ENCODE measurements around the gene SLC1A3.
A peak's percentile ranks its signal among the peaks of the same experiment; 100 is the strongest.
"Not testable (repeated sequence)": the region's sequence is repeated elsewhere in the genome, so short reads cannot be mapped to it uniquely, and the experiment has no call there.

SLC1A3 gene

GRCh38 chr5:36584009-36584875 lies 22.2 kb upstream of the SLC1A3 start:
- Histone ChIP-seq H3K4me3 (ENCODE audit: low read length) (no peak overlapping the region), H3K36me3 (ENCODE audit: control insufficient read depth, insufficient read depth, low read length, severe bottlenecking) (no peaks in the 10 kb centered on the region), H3K27me3 (replicated peaks; ENCODE audit: control insufficient read depth, insufficient read depth, low read length) (peaks cover 9% of the 10 kb centered on the region), H3K9ac (ENCODE audit: low read length) (no peak overlapping the region), H3K9me3 (ENCODE audit: control insufficient read depth, low read length) (no peaks in the 10 kb centered on the region), H3K4me1 (ENCODE audit: control insufficient read depth, insufficient read depth, low read length) (peaks cover 14% of the 10 kb centered on the region)
- no peak for DNase-seq (ENCODE audit: low read depth)

- Histone ChIP-seq H3K4me1 (ENCODE audit: control insufficient read depth, insufficient read depth, low read length) (peaks cover 14% of the 10 kb centered on the region), H3K9me3 (ENCODE audit: control insufficient read depth, low read length) (no peaks in the 10 kb centered on the region), H3K4me3 (ENCODE audit: low read length) (no peak overlapping the region), H3K9ac (ENCODE audit: low read length) (no peak overlapping the region), H3K36me3 (ENCODE audit: control insufficient read depth, insufficient read depth, low read length, severe bottlenecking) (no peaks in the 10 kb centered on the region), H3K27me3 (replicated peaks; ENCODE audit: control insufficient read depth, insufficient read depth, low read length) (peaks cover 9% of the 10 kb centered on the region)
- no peak for DNase-seq (ENCODE audit: low read depth)
Observed at GRCh38 chr5:36585701-36586100, 20.7 kb upstream of the SLC1A3 start.

GRCh38 chr5:36587354-36587753 lies 19.1 kb upstream of the SLC1A3 start:
- DNase-seq (ENCODE audit: low read depth), result no peak
- H3K4me1 ChIP-seq (ENCODE audit: control insufficient read depth, insufficient read depth, low read length), result peaks cover 14% of the 10 kb centered on the region
- no peaks in the 10 kb centered on the region for H3K9me3 ChIP-seq (ENCODE audit: control insufficient read depth, low read length)
- H3K9ac ChIP-seq (ENCODE audit: low read length), result no peak overlapping the region
- no peak overlapping the region for H3K4me3 ChIP-seq (ENCODE audit: low read length)
- peaks cover 9% of the 10 kb centered on the region for H3K27me3 ChIP-seq (replicated peaks; ENCODE audit: control insufficient read depth, insufficient read depth, low read length)
- H3K36me3 ChIP-seq (ENCODE audit: control insufficient read depth, insufficient read depth, low read length, severe bottlenecking), result no peaks in the 10 kb centered on the region

- not testable (repeated sequence) for H3K9me3 ChIP-seq (ENCODE audit: control insufficient read depth, low read length); H3K27me3 ChIP-seq (replicated peaks; ENCODE audit: control insufficient read depth, insufficient read depth, low read length); H3K9ac ChIP-seq (ENCODE audit: low read length); DNase-seq (ENCODE audit: low read depth); H3K36me3 ChIP-seq (ENCODE audit: control insufficient read depth, insufficient read depth, low read length, severe bottlenecking); H3K4me1 ChIP-seq (ENCODE audit: control insufficient read depth, insufficient read depth, low read length); H3K4me3 ChIP-seq (ENCODE audit: low read length)
Observed at GRCh38 chr5:36589735-36590134, 16.7 kb upstream of the SLC1A3 start.

GRCh38 chr5:36590513-36591286 lies 15.7 kb upstream of the SLC1A3 start:
- Histone ChIP-seq H3K9ac (ENCODE audit: low read length) (no peak overlapping the region), H3K27me3 (replicated peaks; ENCODE audit: control insufficient read depth, insufficient read depth, low read length) (no peaks in the 10 kb centered on the region), H3K4me1 (ENCODE audit: control insufficient read depth, insufficient read depth, low read length) (peaks cover 3% of the 10 kb centered on the region), H3K9me3 (ENCODE audit: control insufficient read depth, low read length) (no peaks in the 10 kb centered on the region), H3K4me3 (ENCODE audit: low read length) (no peak overlapping the region), H3K36me3 (ENCODE audit: control insufficient read depth, insufficient read depth, low read length, severe bottlenecking) (no peaks in the 10 kb centered on the region)
- DNase-seq (ENCODE audit: low read depth), result no peak

GRCh38 chr5:36593867-36594266 lies 12.5 kb upstream of the SLC1A3 start:
- Histone ChIP-seq H3K27me3 (replicated peaks; ENCODE audit: control insufficient read depth, insufficient read depth, low read length) (no peaks in the 10 kb centered on the region), H3K36me3 (ENCODE audit: control insufficient read depth, insufficient read depth, low read length, severe bottlenecking) (no peaks in the 10 kb centered on the region), H3K9me3 (ENCODE audit: control insufficient read depth, low read length) (no peaks in the 10 kb centered on the region), H3K9ac (ENCODE audit: low read length) (no peak overlapping the region), H3K4me1 (ENCODE audit: control insufficient read depth, insufficient read depth, low read length) (peaks cover 5% of the 10 kb centered on the region), H3K4me3 (ENCODE audit: low read length) (no peak overlapping the region)
- DNase-seq (ENCODE audit: low read depth), result no peak

- H3K4me1 ChIP-seq (ENCODE audit: control insufficient read depth, insufficient read depth, low read length), result peaks cover 20% of the 10 kb centered on the region
- no peaks in the 10 kb centered on the region for H3K36me3 ChIP-seq (ENCODE audit: control insufficient read depth, insufficient read depth, low read length, severe bottlenecking)
- H3K9me3 ChIP-seq (ENCODE audit: control insufficient read depth, low read length), result no peaks in the 10 kb centered on the region
- no peak for DNase-seq (ENCODE audit: low read depth)
- H3K27me3 ChIP-seq (replicated peaks; ENCODE audit: control insufficient read depth, insufficient read depth, low read length), result no peaks in the 10 kb centered on the region
- no peak overlapping the region for H3K4me3 ChIP-seq (ENCODE audit: low read length)
- no peak overlapping the region for H3K9ac ChIP-seq (ENCODE audit: low read length)
Observed at GRCh38 chr5:36596247-36596646, 10.2 kb upstream of the SLC1A3 start.

- Histone ChIP-seq H3K36me3 (ENCODE audit: control insufficient read depth, insufficient read depth, low read length, severe bottlenecking) (no peaks in the 10 kb centered on the region), H3K27me3 (replicated peaks; ENCODE audit: control insufficient read depth, insufficient read depth, low read length) (no peaks in the 10 kb centered on the region), H3K4me1 (ENCODE audit: control insufficient read depth, insufficient read depth, low read length) (peaks cover 25% of the 10 kb centered on the region), H3K4me3 (ENCODE audit: low read length) (no peak overlapping the region), H3K9ac (ENCODE audit: low read length) (no peak overlapping the region), H3K9me3 (ENCODE audit: control insufficient read depth, low read length) (no peaks in the 10 kb centered on the region)
- no peak for DNase-seq (ENCODE audit: low read depth)
Observed at GRCh38 chr5:36596756-36597155, 9.7 kb upstream of the SLC1A3 start.

- Histone ChIP-seq H3K27me3 (replicated peaks; ENCODE audit: control insufficient read depth, insufficient read depth, low read length) (no peaks in the 10 kb centered on the region), H3K36me3 (ENCODE audit: control insufficient read depth, insufficient read depth, low read length, severe bottlenecking) (no peaks in the 10 kb centered on the region), H3K9ac (ENCODE audit: low read length) (no peak overlapping the region), H3K9me3 (ENCODE audit: control insufficient read depth, low read length) (no peaks in the 10 kb centered on the region), H3K4me1 (ENCODE audit: control insufficient read depth, insufficient read depth, low read length) (peaks cover 26% of the 10 kb centered on the region), H3K4me3 (ENCODE audit: low read length) (no peak overlapping the region)
- no peak for DNase-seq (ENCODE audit: low read depth)
Observed at GRCh38 chr5:36598045-36598444, 8.4 kb upstream of the SLC1A3 start.

- Histone ChIP-seq H3K9me3 (ENCODE audit: control insufficient read depth, low read length) (no peaks in the 10 kb centered on the region), H3K4me1 (ENCODE audit: control insufficient read depth, insufficient read depth, low read length) (peaks cover 30% of the 10 kb centered on the region), H3K4me3 (ENCODE audit: low read length) (peak overlapping the region; percentile 3), H3K9ac (ENCODE audit: low read length) (peak overlapping the region; percentile 38), H3K27me3 (replicated peaks; ENCODE audit: control insufficient read depth, insufficient read depth, low read length) (no peaks in the 10 kb centered on the region), H3K36me3 (ENCODE audit: control insufficient read depth, insufficient read depth, low read length, severe bottlenecking) (no peaks in the 10 kb centered on the region)
- no peak for DNase-seq (ENCODE audit: low read depth)
Observed at GRCh38 chr5:36599986-36600779, 6.2 kb upstream of the SLC1A3 start.
